GM18498 (cell line): ENCODE results near the gene HIP1R.

ENCODE experiments used
- ATAC-seq: cut with Tn5 transposase; IDR thresholded peaks from one replicate; pipeline ENCODE4 v1.9.1; 2021; ENCODE audit warnings: mild to moderate bottlenecking, moderate library complexity; ENCODE audit not compliant: unreplicated experiment

The HIP1R gene

GRCh38 chr12:122860040-122860853 is 25.0 kb downstream of the HIP1R start:
- peak; percentile 52 for ATAC-seq

GRCh38 chr12:122860854-122861586 is 25.8 kb downstream of the HIP1R start:
- ATAC-seq, result no peak

- ATAC-seq, result no peak
Measured at GRCh38 chr12:122861587-122861970, 26.3 kb downstream of the HIP1R start.

- no peak for ATAC-seq
Measured at GRCh38 chr12:122862110-122862634, 26.9 kb downstream of the HIP1R start.

GRCh38 chr12:122862872-122863701 is 27.8 kb downstream of the HIP1R start:
- ATAC-seq, result no peak

- ATAC-seq, result no peak
Measured at GRCh38 chr12:122864894-122865253, 29.6 kb downstream of the HIP1R start.

GRCh38 chr12:122865268-122866231 is 30.3 kb downstream of the HIP1R start:
- ATAC-seq, result no peak

- no peak for ATAC-seq
Measured at GRCh38 chr12:122866379-122866778, 31.1 kb downstream of the HIP1R start.

- no peak for ATAC-seq
Measured at GRCh38 chr12:122866950-122867607, 31.8 kb downstream of the HIP1R start.

GRCh38 chr12:122867691-122868461 is 32.6 kb downstream of the HIP1R start:
- no peak for ATAC-seq

- ATAC-seq, result no peak
Measured at GRCh38 chr12:122868471-122869177, 33.4 kb downstream of the HIP1R start.

- no peak for ATAC-seq
Measured at GRCh38 chr12:122869207-122869973, 34.1 kb downstream of the HIP1R start.

GRCh38 chr12:122870163-122870842 is 35.0 kb downstream of the HIP1R start:
- no peak for ATAC-seq

GRCh38 chr12:122870867-122871664 is 35.8 kb downstream of the HIP1R start:
- no peak for ATAC-seq

- no peak for ATAC-seq
Measured at GRCh38 chr12:122871851-122872780, 36.9 kb downstream of the HIP1R start.
